ENCODE results near the gene CPLX1.

GRCh38 chr4:865572-865971, 39.6 kb upstream of the CPLX1 start:
- TF ChIP-seq EZH2phosphoT487 (IDR thresholded peaks at IDR 0.05; ENCODE audit: borderline replicate concordance) (no peak), CTCF (conservative IDR thresholded peaks at IDR 0.05; ENCODE audit: low read length) (no peak)
